ENCODE results near the gene TSKU.

- TF ChIP-seq EZH2 (IDR thresholded peaks at IDR 0.05) (no peak), POLR2AphosphoS5 (IDR thresholded peaks at IDR 0.05; ENCODE audit: borderline replicate concordance, low read depth, low read length) (no peak)
Measured at GRCh38 chr11:76787271-76787670, 4.1 kb downstream of the TSKU start.

Measured in SK-N-MC (cell line).